HepG2 (cell line): ENCODE results near the gene SHLD3. TPM values are rescaled to one million over a fixed set of nuclear protein-coding genes. Genes with fewer than 3 reads are reported as not detected.

Experiments
- ARHGAP35 ChIP-seq: sonication (generic); formaldehyde crosslinking; IDR thresholded peaks from 2 replicates; pipeline ENCODE4 v1.9.0; 2022; ENCODE audit warnings: mild to moderate bottlenecking, inconsistent platforms, moderate library complexity, missing genetic modification reagents, borderline replicate concordance
- HMGXB3 ChIP-seq: sonication (generic); formaldehyde crosslinking; IDR thresholded peaks from 2 replicates; pipeline ENCODE4 v1.4.0; 2020; ENCODE audit warnings: missing genetic modification reagents, borderline replicate concordance
- MYPOP ChIP-seq: sonication (generic); formaldehyde crosslinking; IDR thresholded peaks from 2 replicates; pipeline ENCODE4 v1.8.1; 2023; ENCODE audit warnings: mild to moderate bottlenecking, moderate library complexity, missing genetic modification reagents
- PAF1 ChIP-seq: IDR thresholded peaks from 2 replicates; pipeline ENCODE4 v1.6.1; 2016; ENCODE audit warnings: missing genetic modification reagents, missing compliant biosample characterization
- REST ChIP-seq, 2 experiments: IDR thresholded peaks; 2 replicates each; pipeline ENCODE4 v1.6.1; 2011 to 2012; ENCODE audit warnings: low read length in 2 of 2, borderline replicate concordance in 1 of 2, low read depth in 1 of 2, mild to moderate bottlenecking in 1 of 2, moderate library complexity in 1 of 2
- RNF2 ChIP-seq: fragments of 450-650 bp; conservative IDR thresholded peaks from 2 replicates; pipeline ENCODE4 v1.6.1; 2016; ENCODE audit warnings: low read depth
- SAP130 ChIP-seq: IDR thresholded peaks from 2 replicates; pipeline ENCODE4 v1.6.1; 2016; ENCODE audit warnings: low read depth
- THYN1 ChIP-seq: sonication (generic); formaldehyde crosslinking; IDR thresholded peaks from 2 replicates; pipeline ENCODE4 v1.8.1; 2023; ENCODE audit warnings: low read depth, mild to moderate bottlenecking, moderate library complexity, missing genetic modification reagents, borderline replicate concordance
- ZBTB2 ChIP-seq: sonication (generic); formaldehyde crosslinking; IDR thresholded peaks from 2 replicates; pipeline ENCODE4 v1.8.0; 2022; ENCODE audit warnings: low read depth, missing genetic modification reagents
- ZBTB25 ChIP-seq: IDR thresholded peaks from 2 replicates; pipeline ENCODE4 v1.6.1; 2018; ENCODE audit warnings: missing genetic modification reagents
- ZNF503 ChIP-seq: sonication (generic); formaldehyde crosslinking; IDR thresholded peaks from 2 replicates; pipeline ENCODE4 v1.4.0; 2020; ENCODE audit warnings: missing genetic modification reagents
- ZNF546 ChIP-seq: sonication (generic); formaldehyde crosslinking; conservative IDR thresholded peaks from 2 replicates; pipeline ENCODE4 v1.8.1; 2023; ENCODE audit warnings: mild to moderate bottlenecking, missing genetic modification reagents
- ZNF552 ChIP-seq: sonication (generic); formaldehyde crosslinking; IDR thresholded peaks from 2 replicates; pipeline ENCODE4 v1.9.0; 2022; ENCODE audit warnings: missing genetic modification reagents, mild to moderate bottlenecking, borderline replicate concordance
- ZNF569 ChIP-seq: sonication (generic); formaldehyde crosslinking; IDR thresholded peaks from 2 replicates; pipeline ENCODE4 v1.5.0; 2020; ENCODE audit warnings: mild to moderate bottlenecking, missing genetic modification reagents, moderate library complexity, borderline replicate concordance
- ZSCAN29 ChIP-seq: sonication (generic); formaldehyde crosslinking; conservative IDR thresholded peaks from 2 replicates; pipeline ENCODE4 v1.4.0; 2020; ENCODE audit warnings: mild to moderate bottlenecking, missing genetic modification reagents
- polyA plus RNA-seq, 8 experiments: library from polyadenylated mRNA; depleted of rRNA in 3 of 8; stranded (reverse) in 7 of 8; unstranded in 1 of 8; fragments of >200 nt; fragmentation: Illumina TruSeq in 4 of 8; extraction: Trizol in 4 of 8; gene quantifications; 2 replicates each; pipeline versions ENCODE4 v1.2.1 to v1.2.3, GENCODE V29; 2011 to 2016; ENCODE audit warnings: low read depth in 4 of 8, missing spikeins in 1 of 8, mixed read lengths in 1 of 8; ENCODE audit not compliant: insufficient read depth in 1 of 8
- total RNA-seq, 5 experiments: library from RNA; depleted of rRNA; stranded (reverse); fragments of >200 nt; fragmentation: Illumina TruSeq; extraction: Trizol; gene quantifications; 2 replicates each; pipeline ENCODE4 v1.2.3, GENCODE V29; 2016; ENCODE audit warnings: low read depth in 1 of 5

The SHLD3 gene
- total and polyA plus RNA-seq, 2 of the 13 experiments (the other 11 are each of a cell fraction or from before 2014, with no cell fraction given) = 3.6 to 6.8 TPM

GRCh38 chr5:65624025-65624570 is 729 bp upstream of the SHLD3 start, which contains the start of gene TRIM23 (continued):
- TF ChIP-seq HMGXB3 (CRISPR knock-in tag) (no peak), ZNF552 (CRISPR knock-in tag) (no peak), ZNF569 (CRISPR knock-in tag) (no peak), SAP130 (CRISPR knock-in tag) (peak; percentile 90), PAF1 (CRISPR knock-in tag) (no peak), ZBTB2 (CRISPR knock-in tag) (no peak), ZBTB25 (CRISPR knock-in tag) (no peak), ARHGAP35 (CRISPR knock-in tag) (no peak), MYPOP (CRISPR knock-in tag) (peak; percentile 13; the same call in 1 of the 2 replicates), ZNF546 (CRISPR knock-in tag) (no peak), RNF2 (0 out of 2 replicates have a peak, but pooled peaks have one; percentile 67), THYN1 (CRISPR knock-in tag) (no peak), REST (IDR thresholded peaks at IDR 0.05; ENCODE audit: borderline replicate concordance in 1 of 2, low read depth in 1 of 2, low read length in 2 of 2) (no peak), ZNF503 (CRISPR knock-in tag) (no peak), ZSCAN29 (CRISPR knock-in tag) (no peak)
